SK-N-SH (cell line): ENCODE results near the gene KIF2A. TPM values are rescaled to one million over a fixed set of nuclear protein-coding genes. Genes with fewer than 3 reads are reported as not detected.

Experiments used
- CTCF ChIA-PET: fragments of 300-600, 350-600 bp; formaldehyde crosslinking; extraction: SDS; loops from one replicate; lab custom pipeline; 2021; lab: Yijun Ruan, JAX
- POLR2A ChIA-PET: fragments of 350-600 bp; sonication (Branson Sonifier 250); formaldehyde crosslinking; extraction: SDS; loops from one replicate; lab custom pipeline; 2020; ENCODE audit warnings: antibody characterized with exemption, inconsistent platforms; lab: Yijun Ruan, JAX
- DNase-seq: peaks from one replicate; pipeline ENCODE4 v3.0.0; 2012
- H2AFZ ChIP-seq: fragments of 200-600 bp; sonication (generic); 2 replicates; pipeline ENCODE4 v1.8.1; 2016; ENCODE audit warnings: antibody characterized with exemption, mild to moderate bottlenecking, low read depth
- H3F3A ChIP-seq: fragments of 200-600 bp; sonication (generic); replicated peaks from 2 replicates; pipeline ENCODE3; 2016; ENCODE audit warnings: antibody characterized with exemption, mild to moderate bottlenecking; ENCODE audit not compliant: insufficient read depth
- H3K27ac ChIP-seq, 2 experiments: fragments of 200-500 bp in 1 of 2; fragments of 200-600 bp in 1 of 2; sonication (Bioruptor generic) in 1 of 2; sonication (generic), shearing (Covaris generic) in 1 of 2; 2 replicates each; pipeline versions ENCODE4 v1.5.1 to v1.6.1; 2014 to 2016; ENCODE audit warnings: low read depth in 2 of 2, inconsistent platforms in 1 of 2, low read length in 1 of 2, mild to moderate bottlenecking in 1 of 2, mixed read lengths in 1 of 2
- H3K27me3 ChIP-seq: fragments of 200-600 bp; sonication (generic), shearing (Covaris generic); 2 replicates; pipeline ENCODE4 v1.6.1; 2016; ENCODE audit warnings: mixed run types; ENCODE audit not compliant: insufficient read depth
- H3K36me3 ChIP-seq, 2 experiments: fragments of 200-500 bp in 1 of 2; fragments of 200-600 bp in 1 of 2; sonication (Bioruptor generic) in 1 of 2; sonication (generic) in 1 of 2; replicated peaks in 1 of 2; 2 replicates each; pipeline versions ENCODE3 to v1.5.1; 2014 to 2016; ENCODE audit warnings: low read length in 1 of 2, mild to moderate bottlenecking in 1 of 2; ENCODE audit not compliant: insufficient read depth in 2 of 2, control insufficient read depth in 1 of 2
- H3K4me1 ChIP-seq, 2 experiments: fragments of 200-500 bp in 1 of 2; fragments of 200-600 bp in 1 of 2; sonication (Bioruptor generic) in 1 of 2; sonication (generic), shearing (Covaris generic) in 1 of 2; 2 replicates each; pipeline versions ENCODE4 v1.5.1 to v1.6.1; 2014 to 2016; ENCODE audit warnings: low read depth in 1 of 2, low read length in 1 of 2, mixed run types in 1 of 2; ENCODE audit not compliant: insufficient read depth in 2 of 2, control insufficient read depth in 1 of 2
- H3K4me2 ChIP-seq: fragments of 200-600 bp; sonication (generic), shearing (Covaris generic); 2 replicates; pipeline ENCODE4 v1.6.1; 2017; ENCODE audit warnings: mixed run types
- H3K4me3 ChIP-seq, 2 experiments: fragments of 200-500 bp in 1 of 2; fragments of 200-600 bp in 1 of 2; sonication (Bioruptor generic) in 1 of 2; sonication (generic), shearing (Covaris generic) in 1 of 2; 2 replicates each; pipeline versions ENCODE4 v1.5.1 to v1.8.1; 2014 to 2016; ENCODE audit warnings: low read depth in 2 of 2, inconsistent platforms in 1 of 2, low read length in 1 of 2, mild to moderate bottlenecking in 1 of 2, mixed read lengths in 1 of 2, moderate library complexity in 1 of 2
- H3K79me2 ChIP-seq: fragments of 200-600 bp; sonication (generic); 2 replicates; pipeline ENCODE4 v1.8.1; 2017; ENCODE audit warnings: mild to moderate bottlenecking; ENCODE audit not compliant: insufficient read depth
- H3K9ac ChIP-seq: fragments of 200-600 bp; sonication (generic); 2 replicates; pipeline ENCODE4 v1.6.1; 2017; ENCODE audit warnings: mixed run types
- H3K9me2 ChIP-seq: fragments of 200-600 bp; sonication (generic); 2 replicates; pipeline ENCODE4 v1.6.1; 2017; ENCODE audit warnings: mixed run types
- H3K9me3 ChIP-seq: fragments of 200-600 bp; sonication (generic); 2 replicates; pipeline ENCODE4 v1.6.1; 2017; ENCODE audit warnings: mixed run types, mild to moderate bottlenecking, moderate library complexity
- H4K20me1 ChIP-seq: fragments of 200-600 bp; sonication (generic); 2 replicates; pipeline ENCODE4 v1.6.1; 2017; ENCODE audit warnings: mild to moderate bottlenecking, mixed run types; ENCODE audit not compliant: insufficient read depth
- CHD2 ChIP-seq: fragments of 150-350 bp; IDR thresholded peaks from 2 replicates; pipeline ENCODE4 v1.6.1; 2018; ENCODE audit warnings: low read length; ENCODE audit not compliant: partially characterized antibody
- EZH2phosphoT487 ChIP-seq: fragments of 200-600 bp; sonication (generic); IDR thresholded peaks from 2 replicates; pipeline ENCODE4 v1.6.1; 2017; ENCODE audit warnings: low read depth, mixed run types, mild to moderate bottlenecking, antibody characterized with exemption, moderate library complexity, borderline replicate concordance
- FOXJ3 ChIP-seq: sonication (generic); formaldehyde crosslinking; IDR thresholded peaks from 2 replicates; pipeline ENCODE4 v1.5.1; 2020; ENCODE audit warnings: mild to moderate bottlenecking, missing genetic modification reagents
- FOXM1 ChIP-seq: IDR thresholded peaks from 2 replicates; pipeline ENCODE4 v1.4.0; 2012; ENCODE audit warnings: low read depth, mild to moderate bottlenecking
- GABPA ChIP-seq: IDR thresholded peaks from 2 replicates; pipeline ENCODE4 v1.4.0; 2012; ENCODE audit warnings: low read depth, mild to moderate bottlenecking
- GATA2 ChIP-seq: sonication (generic); formaldehyde crosslinking; IDR thresholded peaks from 2 replicates; pipeline ENCODE4 v1.5.0; 2020; ENCODE audit warnings: mild to moderate bottlenecking, missing genetic modification reagents
- MEF2A ChIP-seq: IDR thresholded peaks from 2 replicates; pipeline ENCODE4 v1.4.0; 2012; ENCODE audit warnings: low read depth, borderline replicate concordance
- MXI1 ChIP-seq: IDR thresholded peaks from 2 replicates; pipeline ENCODE4 v1.6.1; 2012; ENCODE audit warnings: mild to moderate bottlenecking, low read depth, low read length, improper control_type of control experiment
- NRF1 ChIP-seq: IDR thresholded peaks from 2 replicates; pipeline ENCODE4 v1.6.1; 2012; ENCODE audit warnings: low read depth, mild to moderate bottlenecking, low read length
- RCOR1 ChIP-seq: fragments of 150-350 bp; IDR thresholded peaks from 2 replicates; pipeline ENCODE4 v1.6.1; 2017; ENCODE audit warnings: antibody characterized with exemption, low read length
- SIN3A ChIP-seq: IDR thresholded peaks from 2 replicates; pipeline ENCODE4 v1.6.1; 2012; ENCODE audit warnings: low read depth, mild to moderate bottlenecking, low read length, moderate library complexity, borderline replicate concordance
- SMC3 ChIP-seq: IDR thresholded peaks from 2 replicates; pipeline ENCODE4 v1.6.1; 2012; ENCODE audit warnings: low read depth, low read length, improper control_type of control experiment
- TAF1 ChIP-seq: IDR thresholded peaks from 2 replicates; pipeline ENCODE4 v1.6.1; 2012; ENCODE audit warnings: low read depth, mild to moderate bottlenecking, low read length, moderate library complexity, borderline replicate concordance
- TCF12 ChIP-seq: IDR thresholded peaks from 2 replicates; pipeline ENCODE4 v1.4.0; 2012
- WGBS: methylation state at CpG from one replicate; pipeline ENCODE4 v1.1.6; 2017; ENCODE audit warnings: low lambda C conversion rate; 5-methylcytosine and 5-hydroxymethylcytosine counted together
- polyA plus RNA-seq, 3 experiments: library from polyadenylated mRNA; depleted of rRNA; stranded (reverse); fragments of >200 nt; gene quantifications; 2 replicates each; pipeline ENCODE4 v1.2.3, GENCODE V29; 2012
- TF ChIP-seq, protein P1 (sequence below): fragments of 200-600 bp; sonication (generic); IDR thresholded peaks from 2 replicates; pipeline ENCODE4 v1.6.1; 2017; ENCODE audit warnings: antibody characterized with exemption, mild to moderate bottlenecking, moderate library complexity
- TF ChIP-seq, protein P2 (sequence below): IDR thresholded peaks from 2 replicates; pipeline ENCODE4; 2012

KIF2A gene
- polyA plus RNA-seq, 1 of the 3 experiments (the other 2 are of a cell fraction): 14.3 TPM

DNA sequence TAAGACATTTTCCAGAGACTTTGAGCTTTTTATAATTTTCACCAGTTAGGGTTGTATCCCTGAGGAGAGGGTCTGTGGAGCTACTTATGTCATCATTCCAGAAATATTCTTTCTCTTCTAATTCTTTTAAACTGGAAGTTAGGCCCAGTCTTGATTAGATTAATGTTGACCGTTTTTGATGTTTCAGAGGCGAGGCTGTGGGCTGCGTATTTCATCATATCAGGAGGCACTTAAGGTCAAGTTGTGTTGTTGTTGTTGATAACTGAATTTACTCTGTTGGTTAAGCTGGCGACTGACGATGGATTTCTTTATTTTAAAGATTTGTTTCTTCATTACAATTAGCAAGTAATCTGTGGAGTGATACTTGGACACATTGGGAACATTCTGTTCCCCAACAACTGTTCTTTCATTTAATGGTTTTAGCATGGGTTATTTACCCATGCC, 126.6 kb downstream of the KIF2A start:
- 89% methylated on average over 5 of the region's 5 CpGs for WGBS
- ChIA-PET CTCF (interaction anchor here (3.4 to 4.7 kb wide), 2 partner anchors 11 to 28 kb away, joined by 14 to 23 read pairs; no protein-coding TSS in a partner anchor), POLR2A (interaction anchor here (1.0 kb wide), 1 partner anchor 20 kb away, joined by 3 read pairs; the partner anchor contains the start of gene IPO11)
- peaks cover 91% of the 10 kb centered on the region for H3K79me2 ChIP-seq
- H3K9ac ChIP-seq: no peak overlapping the region
- H4K20me1 ChIP-seq: peaks cover 3% of the 10 kb centered on the region; the same call in 1 of the 2 replicates
- no peak overlapping the region for H3K27ac ChIP-seq
- DNase-seq: no peak
- no peaks in the 10 kb centered on the region; a peak in 2 of 4 replicates for H3K4me1 ChIP-seq
- no peaks in the 10 kb centered on the region for H3F3A ChIP-seq
- H3K4me2 ChIP-seq: no peak overlapping the region
- no peak for TF ChIP-seq TAF1
- no peak for TF ChIP-seq SMC3
- TF ChIP-seq MEF2A: no peak
- TF ChIP-seq, protein P1, sequence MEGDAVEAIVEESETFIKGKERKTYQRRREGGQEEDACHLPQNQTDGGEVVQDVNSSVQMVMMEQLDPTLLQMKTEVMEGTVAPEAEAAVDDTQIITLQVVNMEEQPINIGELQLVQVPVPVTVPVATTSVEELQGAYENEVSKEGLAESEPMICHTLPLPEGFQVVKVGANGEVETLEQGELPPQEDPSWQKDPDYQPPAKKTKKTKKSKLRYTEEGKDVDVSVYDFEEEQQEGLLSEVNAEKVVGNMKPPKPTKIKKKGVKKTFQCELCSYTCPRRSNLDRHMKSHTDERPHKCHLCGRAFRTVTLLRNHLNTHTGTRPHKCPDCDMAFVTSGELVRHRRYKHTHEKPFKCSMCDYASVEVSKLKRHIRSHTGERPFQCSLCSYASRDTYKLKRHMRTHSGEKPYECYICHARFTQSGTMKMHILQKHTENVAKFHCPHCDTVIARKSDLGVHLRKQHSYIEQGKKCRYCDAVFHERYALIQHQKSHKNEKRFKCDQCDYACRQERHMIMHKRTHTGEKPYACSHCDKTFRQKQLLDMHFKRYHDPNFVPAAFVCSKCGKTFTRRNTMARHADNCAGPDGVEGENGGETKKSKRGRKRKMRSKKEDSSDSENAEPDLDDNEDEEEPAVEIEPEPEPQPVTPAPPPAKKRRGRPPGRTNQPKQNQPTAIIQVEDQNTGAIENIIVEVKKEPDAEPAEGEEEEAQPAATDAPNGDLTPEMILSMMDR: no peak
- TF ChIP-seq EZH2phosphoT487: no peak
- no peak for TF ChIP-seq NRF1
- no peak for TF ChIP-seq RCOR1
- no peak for TF ChIP-seq CHD2
- no peak for TF ChIP-seq FOXJ3
- no peak for TF ChIP-seq GABPA
- TF ChIP-seq TCF12: no peak
- TF ChIP-seq, protein P2, sequence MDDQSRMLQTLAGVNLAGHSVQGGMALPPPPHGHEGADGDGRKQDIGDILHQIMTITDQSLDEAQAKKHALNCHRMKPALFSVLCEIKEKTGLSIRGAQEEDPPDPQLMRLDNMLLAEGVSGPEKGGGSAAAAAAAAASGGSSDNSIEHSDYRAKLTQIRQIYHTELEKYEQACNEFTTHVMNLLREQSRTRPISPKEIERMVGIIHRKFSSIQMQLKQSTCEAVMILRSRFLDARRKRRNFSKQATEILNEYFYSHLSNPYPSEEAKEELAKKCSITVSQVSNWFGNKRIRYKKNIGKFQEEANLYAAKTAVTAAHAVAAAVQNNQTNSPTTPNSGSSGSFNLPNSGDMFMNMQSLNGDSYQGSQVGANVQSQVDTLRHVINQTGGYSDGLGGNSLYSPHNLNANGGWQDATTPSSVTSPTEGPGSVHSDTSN: no peak
- no peak for TF ChIP-seq MXI1
- TF ChIP-seq FOXM1: no peak
- TF ChIP-seq SIN3A: no peak
- TF ChIP-seq GATA2 (CRISPR knock-in tag): no peak
- no peaks in the 10 kb centered on the region for H3K9me2 ChIP-seq
- H3K4me3 ChIP-seq: no peak overlapping the region
- H3K36me3 ChIP-seq: no peaks in the 10 kb centered on the region
- H3K9me3 ChIP-seq: no peaks in the 10 kb centered on the region
- no peaks in the 10 kb centered on the region for H3K27me3 ChIP-seq
- no peak overlapping the region for H2AFZ ChIP-seq

Other genes starting within 250 kb of the KIF2A start
- 29.5 and 37.2 TPM in 2 replicates for gene DIMT1, start 97.7 kb downstream of the KIF2A start, polyA plus RNA-seq (2012; rRNA removed)
- gene IPO11, start 106.6 kb downstream of the KIF2A start, polyA plus RNA-seq (2012; rRNA removed): 8.1 and 13.3 TPM in 2 replicates